WTC11 (cell line): ENCODE measurements around the gene NEK6. TPM values are rescaled to one million over a fixed set of nuclear protein-coding genes. Genes with fewer than 3 reads are reported as not detected.
"Not testable (repeated sequence)": the region's sequence is repeated elsewhere in the genome, so short reads cannot be mapped to it uniquely, and the experiment has no call there.

Experiments
- ATAC-seq: fragments of 200-7000 bp; cut with Tn5 transposase; 2 replicates; pipeline ENCODE4 v1.10.0; 2021; ENCODE audit warnings: mild to moderate bottlenecking, moderate library complexity
- CTCF ChIA-PET: fragments of 300-600 bp; sonication (Branson Sonifier 250); formaldehyde crosslinking; loops from one replicate; lab custom pipeline; 2021; ENCODE audit warnings: antibody characterized with exemption; lab: Charles Lee
- POLR2A ChIA-PET: fragments of 350-600 bp; sonication (Branson Sonifier 250); formaldehyde crosslinking; loops from one replicate; lab custom pipeline; 2021; ENCODE audit warnings: antibody characterized with exemption; lab: Charles Lee
- DNase-seq: peaks from one replicate; pipeline ENCODE4 v3.0.0; 2021; ENCODE audit warnings: low spot score
- H3K27ac Mint-ChIP-seq: 2 replicates; pipeline ENCODE4 v1.8.0; 2021; ENCODE audit warnings: mixed read lengths
- H3K27me3 Mint-ChIP-seq: 2 replicates; pipeline ENCODE4 v1.8.0; 2021; ENCODE audit warnings: low read depth, mild to moderate bottlenecking, moderate library complexity, mixed read lengths
- H3K36me3 Mint-ChIP-seq: 2 replicates; pipeline ENCODE4 v1.8.0; 2021; ENCODE audit warnings: mixed read lengths
- H3K4me1 Mint-ChIP-seq: 2 replicates; pipeline ENCODE4 v1.8.0; 2022; ENCODE audit warnings: mixed read lengths
- H3K4me3 Mint-ChIP-seq: 2 replicates; pipeline ENCODE4 v1.8.0; 2021; ENCODE audit warnings: mild to moderate bottlenecking, moderate library complexity, mixed read lengths
- H3K9me3 Mint-ChIP-seq: 2 replicates; pipeline ENCODE4 v1.8.0; 2021; ENCODE audit warnings: mixed read lengths
- CDX4 ChIP-seq: fragments of 250-450 bp; sonication (Bioruptor Pico); IDR thresholded peaks from 2 replicates; pipeline ENCODE4 v1.9.0; 2021; ENCODE audit warnings: moderate library complexity, mild to moderate bottlenecking, inconsistent platforms, borderline replicate concordance
- ELF4 ChIP-seq: sonication (generic); formaldehyde crosslinking; IDR thresholded peaks from 2 replicates; pipeline ENCODE4 v1.8.1; 2022; ENCODE audit warnings: low read depth, mild to moderate bottlenecking, moderate library complexity, missing genetic modification reagents
- ERG ChIP-seq: fragments of 250-450 bp; sonication (Bioruptor Pico); IDR thresholded peaks from 2 replicates; pipeline ENCODE4 v1.8.0; 2021; ENCODE audit warnings: mild to moderate bottlenecking
- ESRRA ChIP-seq: sonication (generic); formaldehyde crosslinking; IDR thresholded peaks from 2 replicates; pipeline ENCODE4 v1.8.1; 2022; ENCODE audit warnings: mild to moderate bottlenecking, missing genetic modification reagents, borderline replicate concordance
- ETV6 ChIP-seq: sonication (generic); formaldehyde crosslinking; IDR thresholded peaks from 2 replicates; pipeline ENCODE4 v1.8.1; 2022; ENCODE audit warnings: mild to moderate bottlenecking, missing genetic modification reagents
- FOXJ3 ChIP-seq: sonication (generic); formaldehyde crosslinking; IDR thresholded peaks from 2 replicates; pipeline ENCODE4 v1.9.0; 2021; ENCODE audit warnings: missing genetic modification reagents, mild to moderate bottlenecking, borderline replicate concordance
- FOXK1 ChIP-seq: sonication (generic); formaldehyde crosslinking; IDR thresholded peaks from 2 replicates; pipeline ENCODE4 v1.8.0; 2022; ENCODE audit warnings: mild to moderate bottlenecking, moderate library complexity, missing genetic modification reagents
- IRF2 ChIP-seq: sonication (generic); formaldehyde crosslinking; IDR thresholded peaks from 2 replicates; pipeline ENCODE4 v1.8.0; 2022; ENCODE audit warnings: low read depth, missing genetic modification reagents, borderline replicate concordance
- MXD4 ChIP-seq: fragments of 250-450 bp; sonication (Bioruptor Pico); IDR thresholded peaks from 2 replicates; pipeline ENCODE4 v1.8.0; 2021; ENCODE audit warnings: mild to moderate bottlenecking, moderate library complexity, borderline replicate concordance
- NFATC4 ChIP-seq: fragments of 250-450 bp; sonication (Bioruptor Pico); IDR thresholded peaks from 2 replicates; pipeline ENCODE4 v1.9.0; 2021; ENCODE audit warnings: mild to moderate bottlenecking
- NR2C2 ChIP-seq: sonication (generic); formaldehyde crosslinking; IDR thresholded peaks from 2 replicates; pipeline ENCODE4 v1.8.0; 2022; ENCODE audit warnings: mild to moderate bottlenecking, missing genetic modification reagents
- PREB ChIP-seq: sonication (generic); formaldehyde crosslinking; IDR thresholded peaks from 2 replicates; pipeline ENCODE4 v1.8.1; 2022; ENCODE audit warnings: mild to moderate bottlenecking, missing genetic modification reagents, moderate library complexity, borderline replicate concordance
- ZNF138 ChIP-seq: sonication (generic); formaldehyde crosslinking; conservative IDR thresholded peaks from 2 replicates; pipeline ENCODE4 v1.8.1; 2022; ENCODE audit warnings: mild to moderate bottlenecking, moderate library complexity, missing genetic modification reagents
- ZNF232 ChIP-seq: sonication (generic); formaldehyde crosslinking; IDR thresholded peaks from 2 replicates; pipeline ENCODE4 v1.8.0; 2022; ENCODE audit warnings: mild to moderate bottlenecking, missing genetic modification reagents
- ZNF396 ChIP-seq: fragments of 250-450 bp; sonication (Bioruptor Pico); IDR thresholded peaks from 2 replicates; pipeline ENCODE4 v1.8.0; 2021; ENCODE audit warnings: mild to moderate bottlenecking, moderate library complexity, borderline replicate concordance
- total RNA-seq: library from RNA; stranded (reverse); gene quantifications from 3 replicates; pipeline ENCODE4 v1.2.3, GENCODE V29; 2021

The NEK6 gene
- total RNA-seq, 1 experiment from 2014 or later, result 23.0 TPM

DNA sequence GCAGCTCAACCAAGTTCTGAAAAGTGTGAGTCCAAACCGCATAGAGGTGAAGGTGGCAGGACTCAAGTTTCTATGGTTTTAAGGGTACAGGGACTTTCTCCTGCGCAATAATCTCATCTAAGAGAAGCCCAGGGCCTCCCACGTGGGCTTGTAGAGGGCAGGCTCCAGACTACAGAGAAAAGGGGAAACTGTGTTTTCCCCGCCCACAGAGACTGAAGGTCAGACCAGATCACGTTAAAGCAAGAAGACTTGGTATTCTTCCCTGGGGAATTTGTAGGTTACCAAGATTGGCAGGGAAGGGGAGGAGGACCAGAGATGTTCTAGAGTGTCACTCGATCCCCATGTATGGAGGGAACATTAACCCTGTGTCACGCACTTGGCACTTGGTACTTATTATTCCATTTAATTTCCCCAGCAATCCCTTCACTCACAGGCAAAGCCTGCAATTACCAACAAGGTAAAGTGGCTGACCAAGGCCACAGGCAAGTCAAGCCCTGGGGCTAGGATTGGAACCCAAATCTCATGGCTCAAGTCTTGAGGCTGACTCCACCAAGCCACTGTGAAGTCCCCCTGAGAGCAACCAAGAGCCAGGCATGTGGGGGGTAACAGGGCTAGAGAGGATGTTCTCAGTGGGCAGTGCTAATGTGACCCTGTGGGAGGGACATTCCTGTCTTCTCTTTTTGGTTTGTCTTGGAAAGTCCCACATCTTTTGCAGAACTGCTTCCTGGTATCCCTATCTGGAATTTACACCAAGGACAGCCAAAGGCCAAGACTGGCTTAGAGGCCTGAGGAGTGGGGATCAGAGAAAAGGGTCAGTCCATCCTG is 18.3 kb upstream of the NEK6 start:
- DNase-seq (no peak), ATAC-seq (no peak)
- no peak for TF ChIP-seq FOXK1 (CRISPR knock-in tag)
- Mint-ChIP-seq H3K4me3 (no peak overlapping the region), H3K4me1 (peaks cover 21% of the 10 kb centered on the region), H3K27me3 (no peaks in the 10 kb centered on the region; the same call in 1 of the 2 replicates), H3K27ac (no peak overlapping the region), H3K9me3 (no peaks in the 10 kb centered on the region), H3K36me3 (no peaks in the 10 kb centered on the region)
- ChIA-PET CTCF (no interaction called here), POLR2A (interaction anchor here (0.6 kb wide), 1 partner anchor 42 kb away, joined by 3 read pairs; no protein-coding TSS in a partner anchor)

DNA sequence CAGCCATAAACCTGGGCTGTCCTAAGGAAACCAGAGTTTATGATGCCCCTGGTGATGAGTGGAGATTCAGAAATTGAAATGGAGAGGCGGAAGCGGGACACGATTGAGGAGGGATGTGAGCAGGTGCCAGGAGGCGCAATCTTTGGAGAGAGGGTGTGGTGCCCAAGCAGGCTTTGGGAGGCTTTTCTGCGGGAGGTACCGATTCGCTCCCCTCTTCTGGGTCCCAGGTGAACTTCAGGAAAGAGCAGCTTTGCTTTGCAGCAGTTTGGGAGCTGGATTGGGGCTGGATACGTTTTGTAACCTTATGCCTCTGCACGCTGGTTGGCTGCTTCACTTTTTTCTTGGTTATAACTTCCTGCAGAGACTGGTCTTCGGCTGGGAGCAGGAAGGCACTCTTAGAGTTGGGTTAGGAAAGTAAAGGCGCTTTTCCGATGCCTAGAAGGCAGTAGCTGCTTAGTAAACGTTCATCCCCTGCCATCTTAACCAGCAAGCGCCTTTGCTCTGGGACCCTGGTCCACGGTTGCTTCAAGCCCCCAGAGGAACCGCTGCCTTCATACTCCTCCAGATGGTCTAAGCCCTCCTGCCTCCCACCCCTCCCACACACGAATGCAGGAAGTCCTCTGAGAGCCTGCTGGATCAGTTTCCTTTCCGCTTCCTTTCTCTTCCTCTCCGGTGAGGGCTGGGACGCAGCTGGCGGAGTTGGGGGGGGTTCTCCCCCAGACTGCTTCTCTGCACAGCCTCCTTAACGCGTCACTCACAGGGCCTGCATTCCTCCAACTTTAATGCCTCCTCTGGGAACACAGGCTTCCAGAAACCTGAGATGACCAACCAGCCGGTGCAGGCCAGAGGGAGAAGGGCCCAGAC is 15.2 kb upstream of the NEK6 start:
- H3K4me1 Mint-ChIP-seq, result peaks cover 21% of the 10 kb centered on the region
- no peaks in the 10 kb centered on the region; the same call in 1 of the 2 replicates for H3K27me3 Mint-ChIP-seq
- no peaks in the 10 kb centered on the region for H3K9me3 Mint-ChIP-seq
- peak overlapping the region; percentile 96 for H3K27ac Mint-ChIP-seq
- no peak for TF ChIP-seq NR2C2
- no peak for TF ChIP-seq FOXJ3 (CRISPR knock-in tag)
- TF ChIP-seq ZNF396 (CRISPR knock-in tag), result 0 out of 2 replicates have a peak, but pooled peaks have one; percentile 10
- no peak for TF ChIP-seq ZNF232 (CRISPR knock-in tag)
- 0 out of 2 replicates have a peak, but pooled peaks have one; percentile 43 for TF ChIP-seq ETV6 (CRISPR knock-in tag)
- TF ChIP-seq ESRRA (CRISPR knock-in tag), result no peak
- no peak for TF ChIP-seq FOXK1 (CRISPR knock-in tag)
- TF ChIP-seq NFATC4 (CRISPR knock-in tag), result no peak
- TF ChIP-seq ERG, result no peak
- TF ChIP-seq ZNF138 (CRISPR knock-in tag), result no peak
- TF ChIP-seq CDX4, result no peak
- TF ChIP-seq IRF2 (CRISPR knock-in tag), result no peak
- TF ChIP-seq MXD4 (CRISPR knock-in tag), result no peak
- TF ChIP-seq ELF4 (CRISPR knock-in tag), result no peak
- no peak for TF ChIP-seq PREB (CRISPR knock-in tag)
- H3K36me3 Mint-ChIP-seq, result no peaks in the 10 kb centered on the region
- DNase-seq (peak; percentile 63), ATAC-seq (peak; percentile 85)
- peak overlapping the region; percentile 61 for H3K4me3 Mint-ChIP-seq
- CTCF ChIA-PET, result interaction anchor here (1.1 to 1.8 kb wide), 2 partner anchors 78 to 116 kb away, joined by 4 to 6 read pairs; no protein-coding TSS in a partner anchor
- POLR2A ChIA-PET, result no interaction called here

GRCh38 chr9:124247393-124247792 is 10.4 kb upstream of the NEK6 start:
- ATAC-seq, H3K9me3 Mint-ChIP-seq, CTCF ChIA-PET, POLR2A ChIA-PET, H3K4me3 Mint-ChIP-seq, H3K27me3 Mint-ChIP-seq, H3K36me3 Mint-ChIP-seq, H3K27ac Mint-ChIP-seq, DNase-seq: not testable (repeated sequence)
- peaks cover 25% of the 10 kb centered on the region for H3K4me1 Mint-ChIP-seq
